Vagina (tissue), 2 donors: ENCODE data around the gene STRIT1. TPM values are rescaled to one million over a fixed set of nuclear protein-coding genes. Genes with fewer than 3 reads are reported as not detected.

Experiments
- DNase-seq, 2 donors: peaks; one replicate each; pipeline ENCODE4 v3.0.0-alpha.2; 2017; ENCODE audit errors: extremely low spot score in 2 of 2
- H3K27ac ChIP-seq: fragments of 200-600 bp; sonication (generic); one replicate; pipeline ENCODE4 v1.5.1; 2019
- H3K27me3 ChIP-seq: fragments of 200-600 bp; sonication (generic); one replicate; pipeline ENCODE4 v1.5.1; 2019
- H3K36me3 ChIP-seq, 2 donors: fragments of 200-600 bp; sonication (generic); one replicate each; pipeline ENCODE4 v1.5.1; 2017 to 2019
- H3K4me1 ChIP-seq: fragments of 200-600 bp; sonication (generic); one replicate; pipeline ENCODE4 v1.5.1; 2019
- H3K4me3 ChIP-seq, 2 donors: fragments of 200-600 bp; sonication (generic); 1 replicate in 1 of 2; 2 replicates in 1 of 2; pipeline ENCODE4 v1.5.1; 2016 to 2019
- H3K9me3 ChIP-seq: fragments of 200-600 bp; sonication (generic); one replicate; pipeline ENCODE4 v1.5.1; 2019
- CTCF ChIP-seq, 3 experiments: fragments of 450-650 bp in 2 of 3; fragments of 200-600 bp in 1 of 3; sonication (generic) in 1 of 3; IDR thresholded peaks; one replicate each; pipeline ENCODE4 v1.5.1; 2017 to 2019; ENCODE audit warnings: antibody characterized with exemption in 3 of 3, mild to moderate bottlenecking in 2 of 3, moderate library complexity in 2 of 3
- POLR2A ChIP-seq, 2 donors: fragments of 450-650 bp; IDR thresholded peaks; one replicate each; pipeline ENCODE4 v1.6.1; 2017; ENCODE audit warnings: antibody characterized with exemption in 2 of 2, mild to moderate bottlenecking in 2 of 2, moderate library complexity in 2 of 2
- POLR2AphosphoS5 ChIP-seq, 2 donors: sonication (generic); formaldehyde crosslinking; IDR thresholded peaks; one replicate each; pipeline ENCODE4 v1.9.0; 2017; ENCODE audit warnings: antibody characterized with exemption in 2 of 2, mild to moderate bottlenecking in 2 of 2, low read depth in 1 of 2; ENCODE audit not compliant: insufficient read depth in 1 of 2
- intact Hi-C: fragments of 100-400 bp; cut with DNase I; formaldehyde crosslinking; loops from one replicate; pipeline ENCODE4 v1.15.1; 2023
- total RNA-seq: library from RNA; depleted of rRNA; stranded (reverse); fragments of >200 nt; gene quantifications from one replicate; pipeline ENCODE4 v1.2.3, GENCODE V29; 2016

The STRIT1 gene
- total RNA-seq, 1 donor from 2014 or later = not detected

- Histone ChIP-seq H3K4me3 (no peak overlapping the region), H3K27me3 (no peaks in the 10 kb centered on the region), H3K4me1 (no peaks in the 10 kb centered on the region), H3K9me3 (no peaks in the 10 kb centered on the region), H3K27ac (no peak overlapping the region), H3K36me3 (no peaks in the 10 kb centered on the region)
- TF ChIP-seq CTCF (IDR thresholded peaks at IDR 0.05) (peak; percentile 33 to 61 (median 43)), POLR2AphosphoS5 (IDR thresholded peaks at IDR 0.05; ENCODE audit: insufficient read depth in 1 of 2, low read depth in 1 of 2) (no peak), POLR2A (IDR thresholded peaks at IDR 0.05) (no peak)
- no peak for DNase-seq
- intact Hi-C loops = loop anchor here (10.0 kb wide), 1 partner anchor 988 kb away; no protein-coding TSS in a partner anchor
These were observed 29.7 kb upstream of the STRIT1 start for GRCh38 chr3:155323063-155323666.

- intact Hi-C loops = loop anchor here (10.0 kb wide), 1 partner anchor 987 kb away; no protein-coding TSS in a partner anchor
- Histone ChIP-seq H3K4me1 (no peaks in the 10 kb centered on the region), H3K9me3 (no peaks in the 10 kb centered on the region), H3K4me3 (no peak overlapping the region), H3K27me3 (no peaks in the 10 kb centered on the region), H3K36me3 (no peaks in the 10 kb centered on the region), H3K27ac (no peak overlapping the region)
- TF ChIP-seq POLR2AphosphoS5 (IDR thresholded peaks at IDR 0.05; ENCODE audit: insufficient read depth in 1 of 2, low read depth in 1 of 2) = no peak
- no peak for TF ChIP-seq CTCF (IDR thresholded peaks at IDR 0.05)
- no peak for TF ChIP-seq POLR2A (IDR thresholded peaks at IDR 0.05)
- DNase-seq = no peak
These were observed 27.9 kb upstream of the STRIT1 start for GRCh38 chr3:155321418-155321817.

GRCh38 chr3:155320934-155321333, 27.5 kb upstream of the STRIT1 start:
- H3K36me3 ChIP-seq = no peaks in the 10 kb centered on the region
- no peaks in the 10 kb centered on the region for H3K4me1 ChIP-seq
- TF ChIP-seq POLR2AphosphoS5 (IDR thresholded peaks at IDR 0.05; ENCODE audit: insufficient read depth in 1 of 2, low read depth in 1 of 2) = no peak
- TF ChIP-seq POLR2A (IDR thresholded peaks at IDR 0.05) = no peak
- no peak for TF ChIP-seq CTCF (IDR thresholded peaks at IDR 0.05)
- DNase-seq = no peak
- intact Hi-C loops = loop anchor here (10.0 kb wide), 1 partner anchor 986 kb away; no protein-coding TSS in a partner anchor
- H3K27ac ChIP-seq = no peak overlapping the region
- H3K9me3 ChIP-seq = no peaks in the 10 kb centered on the region
- H3K27me3 ChIP-seq = no peaks in the 10 kb centered on the region
- no peak overlapping the region for H3K4me3 ChIP-seq

GRCh38 chr3:155318740-155319139, 25.3 kb upstream of the STRIT1 start:
- H3K9me3 ChIP-seq = no peaks in the 10 kb centered on the region
- H3K36me3 ChIP-seq = no peaks in the 10 kb centered on the region
- no peak overlapping the region for H3K4me3 ChIP-seq
- intact Hi-C loops = no loop called here
- H3K27ac ChIP-seq = no peak overlapping the region
- no peak for DNase-seq
- H3K4me1 ChIP-seq = no peaks in the 10 kb centered on the region
- no peaks in the 10 kb centered on the region for H3K27me3 ChIP-seq
- TF ChIP-seq CTCF (IDR thresholded peaks at IDR 0.05) = no peak
- no peak for TF ChIP-seq POLR2A (IDR thresholded peaks at IDR 0.05)
- no peak for TF ChIP-seq POLR2AphosphoS5 (IDR thresholded peaks at IDR 0.05; ENCODE audit: insufficient read depth in 1 of 2, low read depth in 1 of 2)

GRCh38 chr3:155317211-155317610, 23.7 kb upstream of the STRIT1 start:
- intact Hi-C loops = no loop called here
- H3K4me3 ChIP-seq = no peak overlapping the region
- TF ChIP-seq CTCF (IDR thresholded peaks at IDR 0.05) = no peak
- no peak for TF ChIP-seq POLR2A (IDR thresholded peaks at IDR 0.05)
- no peak for TF ChIP-seq POLR2AphosphoS5 (IDR thresholded peaks at IDR 0.05; ENCODE audit: insufficient read depth in 1 of 2, low read depth in 1 of 2)

More at GRCh38 chr3:155317211-155317610, 23.7 kb upstream of the STRIT1 start:
- Histone ChIP-seq H3K27me3 (no peaks in the 10 kb centered on the region), H3K36me3 (no peaks in the 10 kb centered on the region), H3K4me1 (no peaks in the 10 kb centered on the region), H3K27ac (no peak overlapping the region), H3K9me3 (no peaks in the 10 kb centered on the region)
- DNase-seq = no peak
